T-cell (primary cell): Measurements from ENCODE around the gene MSL3. TPM values are rescaled to one million over a fixed set of nuclear protein-coding genes. Genes with fewer than 3 reads are reported as not detected.

ENCODE experiments used
- ATAC-seq, 4 experiments: fragments of 200-7000 bp in 3 of 4; fragments of 150-1000 bp in 1 of 4; cut with Tn5 transposase; replicated peaks in 1 of 4; 1 replicate in 3 of 4; 2 replicates in 1 of 4; pipeline ENCODE4 v1.10.0; 2021; ENCODE audit warnings: moderate library complexity in 3 of 4, mild to moderate bottlenecking in 2 of 4, moderate number of reproducible peaks in 1 of 4
- CTCF ChIA-PET, 2 donors: fragments of 300-600 bp; sonication (Branson Sonifier 250); formaldehyde crosslinking; loops; one replicate each; lab custom pipeline; 2022; ENCODE audit warnings: antibody characterized with exemption in 2 of 2; lab: Charles Lee
- POLR2A ChIA-PET, 2 donors: fragments of 300-600 bp; sonication (Branson Sonifier 250); formaldehyde crosslinking; loops; one replicate each; lab custom pipeline; 2022; ENCODE audit warnings: antibody characterized with exemption in 2 of 2; lab: Charles Lee
- DNase-seq, 35 experiments: peaks; one replicate each; pipeline versions ENCODE4 v3.0.0 to v3.0.0-alpha.2; 2013 to 2023
- H3K27ac ChIP-seq: one replicate; pipeline ENCODE4 v1.5.1; 2013; ENCODE audit warnings: low read length
- H3K27me3 ChIP-seq, 2 experiments: replicated peaks in 1 of 2; 1 replicate in 1 of 2; 2 replicates in 1 of 2; pipeline versions ENCODE4 v1.6.1 to v1.7.0; 2013; ENCODE audit warnings: low read length in 1 of 2, mixed read lengths in 1 of 2; ENCODE audit not compliant: control insufficient read depth in 2 of 2, insufficient read depth in 2 of 2; ENCODE audit errors: extremely low read depth in 1 of 2
- H3K36me3 ChIP-seq, 2 donors: 1 replicate in 1 of 2; 2 replicates in 1 of 2; pipeline versions ENCODE4 v1.6.1 to v1.7.0; 2013; ENCODE audit warnings: low read length in 1 of 2; ENCODE audit not compliant: control insufficient read depth in 2 of 2, insufficient read depth in 1 of 2; ENCODE audit errors: extremely low read depth in 1 of 2
- H3K4me1 ChIP-seq, 2 experiments: 1 replicate in 1 of 2; 2 replicates in 1 of 2; pipeline versions ENCODE4 v1.6.1 to v1.7.0; 2013; ENCODE audit warnings: low read length in 2 of 2, mixed read lengths in 1 of 2; ENCODE audit not compliant: insufficient read depth in 2 of 2, control insufficient read depth in 1 of 2; ENCODE audit errors: extremely low read depth in 1 of 2
- H3K4me3 ChIP-seq, 2 donors: 1 replicate in 1 of 2; 2 replicates in 1 of 2; pipeline versions ENCODE4 v1.5.1 to v1.7.0; 2013; ENCODE audit warnings: mild to moderate bottlenecking in 2 of 2, low read length in 1 of 2, moderate library complexity in 1 of 2; ENCODE audit not compliant: control insufficient read depth in 1 of 2; ENCODE audit errors: extremely low read depth in 1 of 2
- H3K9me3 ChIP-seq: 2 replicates; pipeline ENCODE4 v1.7.0; 2013
- H3K27ac Mint-ChIP-seq, 2 donors: one replicate each; pipeline ENCODE4 v1.8.0; 2020 to 2021; ENCODE audit warnings: mild to moderate bottlenecking in 2 of 2, mixed read lengths in 2 of 2
- H3K27me3 Mint-ChIP-seq, 2 donors: one replicate each; pipeline ENCODE4 v1.8.0; 2021 to 2022; ENCODE audit warnings: mixed read lengths in 2 of 2
- H3K36me3 Mint-ChIP-seq: one replicate; pipeline ENCODE4 v1.8.0; 2021; ENCODE audit warnings: mixed read lengths
- H3K4me1 Mint-ChIP-seq, 3 donors: one replicate each; pipeline ENCODE4 v1.8.0; 2020 to 2022; ENCODE audit warnings: mixed read lengths in 3 of 3, mild to moderate bottlenecking in 1 of 3
- H3K4me3 Mint-ChIP-seq, 3 donors: one replicate each; pipeline ENCODE4 v1.8.0; 2020 to 2022; ENCODE audit warnings: mild to moderate bottlenecking in 3 of 3, mixed read lengths in 3 of 3, moderate library complexity in 3 of 3
- H3K9me3 Mint-ChIP-seq, 3 donors: one replicate each; pipeline ENCODE4 v1.8.0; 2020 to 2022; ENCODE audit warnings: mixed read lengths in 3 of 3
- WGBS: methylation state at CpG from one replicate; pipeline ENCODE4 v1.1.5; 2013; ENCODE audit warnings: missing lambda C conversion rate; ENCODE audit not compliant: insufficient coverage; 5-methylcytosine and 5-hydroxymethylcytosine counted together
- total RNA-seq, 35 experiments: library from RNA in 6 of 35; stranded (reverse) in 6 of 35; fragments of 120-200 nt in 1 of 35; gene quantifications; one replicate each; pipeline versions ENCODE4 v1.2.1 to v1.2.4 and lab custom pipeline; 2013 to 2026

Gene MSL3
- total RNA-seq, 5 donors from 2014 or later (not counting 1 experiment from before 2014, with no cell fraction given) = 109 to 140 (median 133) TPM

- H3K36me3 ChIP-seq = peaks cover 0 to 20% of the 10 kb centered on the region in 2 donors
- DNase-seq (peak; percentile 74 to 92 (median 86)), ATAC-seq (peak; percentile 56 to 77 (median 70))
- peak overlapping the region; percentile 98 to 100 for H3K27ac Mint-ChIP-seq
- peak overlapping the region; percentile 87 to 92 for H3K4me3 ChIP-seq
- peaks cover 22% of the 10 kb centered on the region for H3K36me3 Mint-ChIP-seq
- H3K9me3 ChIP-seq = no peaks in the 10 kb centered on the region
- WGBS = 1% methylated on average over 43 of the region's 66 CpGs
- peaks cover 0 to 8% of the 10 kb centered on the region in 2 donors for H3K27me3 Mint-ChIP-seq
- ChIA-PET POLR2A (interaction anchor here in 1 of 2 donors (0.7 kb wide), 1 partner anchor 10 kb away, joined by 4 read pairs; no protein-coding TSS in a partner anchor), CTCF (interaction anchor here (0.7 to 2.0 kb wide), 4 partner anchors 9 to 16 kb away, joined by 3 to 7 read pairs (median 4); no protein-coding TSS in a partner anchor)
- peaks cover 37 to 57% (median 39%) of the 10 kb centered on the region in 3 donors for H3K4me1 Mint-ChIP-seq
- H3K4me1 ChIP-seq = peaks cover 10 to 23% of the 10 kb centered on the region in 2 experiments
- H3K27ac ChIP-seq = peak overlapping the region; percentile 88
- H3K9me3 Mint-ChIP-seq = no peaks in the 10 kb centered on the region
- H3K27me3 ChIP-seq = no peaks in the 10 kb centered on the region
- H3K4me3 Mint-ChIP-seq = peak overlapping the region; percentile 83 to 98 (median 95)
These were observed 549 bp downstream of the MSL3 start for GRCh38 chrX:11758400-11759171.

- DNase-seq = no peak
These were observed 1.1 kb downstream of the MSL3 start for GRCh38 chrX:11759172-11759460.

GRCh38 chrX:11759461-11760311, 1.6 kb downstream of the MSL3 start:
- peak in 34 of 35 experiments; percentile 48 to 87 (median 68) for DNase-seq
- peak overlapping the region; percentile 83 to 98 (median 95) for H3K4me3 Mint-ChIP-seq
- peaks cover 0 to 1% of the 10 kb centered on the region in 2 donors for H3K27me3 Mint-ChIP-seq
- Histone ChIP-seq H3K4me1 (peaks cover 12 to 32% of the 10 kb centered on the region in 2 experiments), H3K27ac (peak overlapping the region; percentile 88), H3K36me3 (peaks cover 0 to 28% of the 10 kb centered on the region in 2 donors), H3K4me3 (peak overlapping the region; percentile 87 to 92), H3K27me3 (no peaks in the 10 kb centered on the region), H3K9me3 (no peaks in the 10 kb centered on the region)
- peaks cover 48 to 68% (median 50%) of the 10 kb centered on the region in 3 donors for H3K4me1 Mint-ChIP-seq
- peaks cover 33% of the 10 kb centered on the region for H3K36me3 Mint-ChIP-seq
- POLR2A ChIA-PET = interaction anchor here (0.5 to 0.7 kb wide), 3 partner anchors 8 to 1981 kb away, joined by 3 to 4 read pairs (median 4); no protein-coding TSS in a partner anchor
- CTCF ChIA-PET = interaction anchor here (0.7 to 1.2 kb wide), 2 partner anchors 15 to 1225 kb away, joined by 3 read pairs; no protein-coding TSS in a partner anchor
- no CpG with 5 or more reads among the region's 13 CpGs for WGBS
- H3K9me3 Mint-ChIP-seq = no peaks in the 10 kb centered on the region
- peak; percentile 67 to 80 (median 72) for ATAC-seq
- peak overlapping the region; percentile 98 to 100 for H3K27ac Mint-ChIP-seq

More at GRCh38 chrX:11759172-11759460, 1.1 kb downstream of the MSL3 start:
- ATAC-seq = no peak
- ChIA-PET CTCF (interaction anchor here (0.7 to 1.2 kb wide), 3 partner anchors 9 to 1226 kb away, joined by 3 to 4 read pairs (median 3); no protein-coding TSS in a partner anchor), POLR2A (interaction anchor here (0.5 to 0.7 kb wide), 3 partner anchors 9 to 1982 kb away, joined by 3 to 4 read pairs (median 4); no protein-coding TSS in a partner anchor)
- H3K9me3 Mint-ChIP-seq = no peaks in the 10 kb centered on the region
- Histone ChIP-seq H3K36me3 (peaks cover 0 to 24% of the 10 kb centered on the region in 2 donors), H3K4me1 (peaks cover 10 to 27% of the 10 kb centered on the region in 2 experiments), H3K4me3 (peak overlapping the region; percentile 87 to 92), H3K27ac (peak overlapping the region; percentile 88), H3K27me3 (no peaks in the 10 kb centered on the region), H3K9me3 (no peaks in the 10 kb centered on the region)
- peaks cover 27% of the 10 kb centered on the region for H3K36me3 Mint-ChIP-seq
- peaks cover 0 to 5% of the 10 kb centered on the region in 2 donors for H3K27me3 Mint-ChIP-seq
- peak overlapping the region; percentile 98 to 100 for H3K27ac Mint-ChIP-seq
- H3K4me1 Mint-ChIP-seq = peaks cover 42 to 62% (median 44%) of the 10 kb centered on the region in 3 donors
- WGBS = 0% methylated on average over 1 of the region's 7 CpGs
- H3K4me3 Mint-ChIP-seq = peak overlapping the region; percentile 83 to 98 (median 95)

- Mint-ChIP-seq H3K4me1 (peaks cover 61 to 80% (median 62%) of the 10 kb centered on the region in 3 donors), H3K4me3 (peak overlapping the region; percentile 84 to 95 (median 92)), H3K9me3 (no peaks in the 10 kb centered on the region), H3K27ac (peak overlapping the region; percentile 88 to 97), H3K36me3 (peaks cover 42% of the 10 kb centered on the region), H3K27me3 (no peaks in the 10 kb centered on the region)
- CTCF ChIA-PET = interaction anchor here (0.5 to 0.9 kb wide), 3 partner anchors 8 to 171 kb away, joined by 3 read pairs; no protein-coding TSS in a partner anchor
- H3K4me3 ChIP-seq = peak overlapping the region; percentile 50 to 92
- peaks cover 19 to 45% of the 10 kb centered on the region in 2 experiments for H3K4me1 ChIP-seq
- peaks cover 0 to 41% of the 10 kb centered on the region in 2 donors for H3K36me3 ChIP-seq
- ATAC-seq = no peak
- H3K27ac ChIP-seq = peak overlapping the region; percentile 88
- POLR2A ChIA-PET = no interaction called here
- H3K27me3 ChIP-seq = no peaks in the 10 kb centered on the region
- no peak for DNase-seq
- H3K9me3 ChIP-seq = no peaks in the 10 kb centered on the region
- no CpG with 5 or more reads among the region's 3 CpGs for WGBS
These were observed 2.9 kb downstream of the MSL3 start for GRCh38 chrX:11760958-11761357.

GRCh38 chrX:11764602-11765067, 6.6 kb downstream of the MSL3 start:
- CTCF ChIA-PET = no interaction called here

More at GRCh38 chrX:11764602-11765067, 6.6 kb downstream of the MSL3 start:
- peaks cover 54% of the 10 kb centered on the region for H3K36me3 Mint-ChIP-seq
- ATAC-seq (peak in 2 of 4 experiments; percentile 10 to 15), DNase-seq (no peak)
- Histone ChIP-seq H3K27ac (peak overlapping the region; percentile 40), H3K36me3 (peaks cover 0 to 62% of the 10 kb centered on the region in 2 donors), H3K4me1 (peaks cover 23 to 48% of the 10 kb centered on the region in 2 experiments), H3K9me3 (no peaks in the 10 kb centered on the region), H3K4me3 (peak overlapping the region; percentile 15 to 27), H3K27me3 (no peaks in the 10 kb centered on the region)
- peak overlapping the region; percentile 95 to 97 for H3K27ac Mint-ChIP-seq
- H3K27me3 Mint-ChIP-seq = no peaks in the 10 kb centered on the region
- POLR2A ChIA-PET = no interaction called here
- H3K9me3 Mint-ChIP-seq = no peaks in the 10 kb centered on the region
- peaks cover 73 to 77% (median 74%) of the 10 kb centered on the region in 3 donors for H3K4me1 Mint-ChIP-seq
- WGBS = no CpG with 5 or more reads among the region's 8 CpGs
- peak overlapping the region; percentile 80 to 95 (median 82) for H3K4me3 Mint-ChIP-seq
